GM19372 (cell line): ENCODE data around the gene DTNA.

Source experiments
- ATAC-seq: cut with Tn5 transposase; IDR thresholded peaks from one replicate; pipeline ENCODE4 v1.9.1; 2021; ENCODE audit warnings: mild to moderate bottlenecking, low read depth, moderate library complexity; ENCODE audit not compliant: unreplicated experiment

DTNA gene

GRCh38 chr18:34764451-34764850 is 54.4 kb downstream of the DTNA start:
- no peak for ATAC-seq

- no peak for ATAC-seq
Observed at GRCh38 chr18:34767601-34768027, 57.5 kb downstream of the DTNA start.

- ATAC-seq: no peak
Observed at GRCh38 chr18:34771958-34772357, 61.9 kb downstream of the DTNA start.

DNA sequence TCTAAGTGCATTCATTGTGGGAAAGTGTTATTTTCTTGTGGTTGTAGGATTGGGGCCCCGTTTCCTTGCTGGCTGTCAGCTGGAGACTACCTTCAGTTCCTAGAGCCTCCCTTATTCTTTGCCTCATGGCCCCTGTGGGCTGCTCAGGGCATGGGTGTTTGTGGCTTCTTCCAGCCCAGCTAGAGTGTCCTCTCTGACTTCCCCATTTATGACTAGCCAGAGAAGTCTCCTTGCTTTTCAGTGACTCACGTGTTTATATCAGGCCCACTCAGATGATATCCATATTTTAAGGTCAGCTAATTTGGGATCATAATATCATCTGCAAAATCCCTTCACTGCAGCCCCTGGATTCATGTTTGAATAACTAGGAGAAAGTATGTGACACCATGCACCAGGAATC is 62.8 kb downstream of the DTNA start:
- no peak for ATAC-seq

DNA sequence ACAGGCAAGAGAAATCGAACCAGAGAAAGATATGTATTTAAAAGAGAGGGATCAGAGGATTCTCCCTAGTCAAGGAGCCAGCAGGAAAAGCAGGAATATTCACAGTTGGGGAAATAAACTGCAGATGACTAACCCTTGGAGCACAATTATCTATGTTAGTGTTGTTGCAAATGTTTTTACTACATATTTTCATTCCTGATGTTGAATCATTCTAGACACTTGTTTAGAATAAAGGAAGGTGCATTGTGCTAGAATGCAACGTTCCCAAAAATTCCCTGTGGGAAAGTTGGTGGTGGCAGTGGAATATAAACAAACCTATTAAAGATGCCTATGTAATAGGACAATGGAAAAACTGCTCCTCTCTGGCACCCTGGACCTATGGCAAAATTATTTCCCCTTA is 63.3 kb downstream of the DTNA start:
- no peak for ATAC-seq

DNA sequence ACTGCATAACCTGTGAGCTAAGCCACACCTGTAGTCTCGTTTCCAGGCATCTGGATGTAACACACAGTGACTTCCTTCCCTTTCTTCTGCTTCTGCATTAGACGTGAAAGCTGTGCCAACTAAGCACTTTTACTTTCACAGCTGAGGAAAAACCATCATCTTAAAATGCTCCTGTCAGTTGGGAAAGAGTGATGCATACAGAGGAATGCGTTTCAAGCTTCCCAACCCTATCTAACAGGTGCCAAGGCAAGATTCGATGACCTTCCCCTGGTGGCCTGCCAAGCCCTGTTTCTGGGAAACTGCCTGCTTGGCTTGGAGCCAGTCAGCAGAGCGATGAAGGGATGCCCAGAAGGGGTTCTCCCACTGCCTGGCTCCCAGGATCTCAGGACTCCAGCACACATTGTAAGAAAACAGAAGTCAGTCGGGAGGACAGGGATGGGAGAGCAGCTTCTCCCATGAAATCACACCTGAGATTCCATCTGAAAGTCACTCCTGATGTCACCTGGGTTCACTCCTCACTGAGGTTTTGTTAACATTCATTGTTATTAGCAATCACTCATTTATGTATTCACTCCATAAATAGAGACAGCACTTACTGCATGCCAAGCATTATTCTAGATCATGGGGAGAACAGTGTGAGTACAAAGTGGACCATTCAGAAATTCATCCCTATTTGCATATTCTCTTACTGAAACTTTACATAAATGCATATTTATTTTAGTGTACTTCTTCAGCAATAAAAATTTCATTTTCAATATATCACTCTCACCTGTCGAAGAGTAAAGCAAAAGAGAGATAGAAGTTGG is 64.1 kb downstream of the DTNA start:
- no peak for ATAC-seq

DNA sequence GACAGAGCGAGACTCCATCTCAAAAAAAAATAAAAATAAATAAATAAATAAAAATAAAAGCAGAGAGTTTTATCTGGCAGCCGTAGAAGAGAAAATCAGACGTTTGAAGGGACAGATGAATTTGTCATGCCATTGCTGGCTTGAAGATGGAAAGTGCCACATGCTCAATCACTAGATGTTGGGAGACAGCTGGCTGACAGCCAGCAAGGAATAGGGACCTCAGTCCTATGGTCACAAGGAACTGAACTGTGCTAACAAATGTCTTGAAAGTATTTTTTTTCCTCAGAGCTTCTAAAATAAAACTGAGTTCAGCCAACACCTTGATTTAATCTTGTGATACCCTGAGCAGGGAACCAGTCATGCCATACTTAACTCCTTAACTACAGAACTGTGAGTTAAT is 65.4 kb downstream of the DTNA start:
- no peak for ATAC-seq

GRCh38 chr18:34779112-34779511 is 69.0 kb downstream of the DTNA start:
- no peak for ATAC-seq

DNA sequence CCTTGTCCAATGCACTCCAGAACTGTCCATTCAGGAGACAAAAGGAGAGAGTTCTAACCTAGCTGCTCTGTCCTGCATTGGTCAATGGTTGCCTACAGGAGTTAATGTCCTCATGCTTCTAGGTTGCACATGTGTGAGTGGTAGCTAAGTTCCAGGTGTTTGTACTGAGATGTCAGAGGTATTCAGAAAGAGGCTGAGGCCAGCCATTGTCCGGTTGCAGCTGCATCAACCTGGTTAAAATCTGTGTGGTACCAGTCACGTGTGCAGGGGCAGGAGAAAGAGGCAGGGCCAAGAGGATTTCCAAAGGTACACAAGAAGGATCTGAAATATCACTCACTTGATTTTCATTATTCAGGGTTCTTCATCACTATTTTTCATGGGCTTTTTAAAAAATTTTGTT is 70.8 kb downstream of the DTNA start:
- no peak for ATAC-seq

DNA sequence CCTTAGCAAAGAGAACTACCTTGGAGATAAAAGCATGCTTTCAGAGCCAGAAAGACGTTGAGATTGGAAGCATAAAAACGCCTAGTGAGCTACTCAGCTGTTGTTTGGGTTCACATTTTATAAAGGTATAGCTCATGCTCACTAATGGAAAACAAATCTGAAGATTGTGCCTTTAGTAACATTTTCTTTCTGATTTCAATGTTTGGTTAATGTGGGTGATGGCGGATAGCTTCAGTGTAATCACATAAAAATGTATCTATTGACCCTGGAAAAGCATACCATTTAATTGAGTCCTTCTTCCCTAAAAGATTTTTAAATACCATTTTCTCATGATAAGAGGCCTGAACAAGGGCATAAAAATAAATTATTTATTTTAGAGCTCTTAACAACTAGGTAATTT is 73.4 kb downstream of the DTNA start:
- ATAC-seq: no peak

GRCh38 chr18:34786162-34786741 is 76.2 kb downstream of the DTNA start:
- no peak for ATAC-seq

- peak; percentile 74 for ATAC-seq
Observed at GRCh38 chr18:34787931-34788532, 77.9 kb downstream of the DTNA start.

GRCh38 chr18:34789768-34790344 is 79.8 kb downstream of the DTNA start:
- ATAC-seq: no peak

GRCh38 chr18:34794348-34794747 is 84.2 kb downstream of the DTNA start:
- no peak for ATAC-seq

- ATAC-seq: no peak
Observed at GRCh38 chr18:34795070-34795732, 85.1 kb downstream of the DTNA start.

DNA sequence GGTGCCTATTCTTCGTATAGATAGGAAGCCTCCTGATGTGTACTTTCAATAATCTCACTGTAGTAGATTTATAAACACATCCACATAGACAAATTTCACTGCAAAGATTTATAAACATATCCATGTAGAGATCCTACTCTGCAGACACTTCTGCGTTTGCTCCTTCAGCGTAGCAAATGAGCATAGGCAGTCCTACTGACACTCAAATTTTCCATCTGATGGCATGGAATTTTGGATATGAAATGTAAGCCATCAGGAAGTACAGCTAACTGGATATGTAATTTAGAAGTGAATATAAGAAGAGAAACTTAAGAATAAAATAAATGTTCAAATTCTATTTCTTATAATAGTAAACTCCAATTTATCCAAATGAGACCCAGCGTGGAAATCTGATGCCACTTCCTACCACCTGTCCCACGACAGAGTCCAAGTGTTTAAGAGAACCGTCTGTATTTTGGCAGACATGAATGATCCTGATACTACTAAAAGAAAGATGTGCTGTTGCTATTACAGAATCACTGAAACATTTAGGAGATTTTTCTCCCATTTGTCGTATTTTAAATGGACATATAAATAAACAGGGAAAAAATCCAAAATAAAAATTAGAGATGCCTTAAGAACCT is 86.0 kb downstream of the DTNA start:
- no peak for ATAC-seq

DNA sequence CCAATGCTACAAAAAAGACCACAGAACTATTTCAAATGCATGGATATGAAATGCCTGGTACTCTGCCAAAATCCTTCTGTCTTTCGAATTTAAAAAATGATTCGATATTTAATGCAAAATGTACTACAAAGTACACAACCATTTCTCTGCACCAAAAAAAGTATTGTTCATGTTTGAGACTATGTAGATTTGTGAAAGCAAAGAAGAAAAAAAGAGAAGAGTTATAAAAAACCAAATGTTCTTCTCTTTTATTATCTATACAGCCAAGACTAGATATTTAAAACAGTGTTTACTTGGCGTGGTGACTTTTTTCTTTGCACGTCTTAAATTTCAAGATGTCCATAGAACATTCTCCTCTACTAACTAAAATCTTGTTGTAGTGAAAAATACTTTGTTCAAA is 89.2 kb downstream of the DTNA start:
- no peak for ATAC-seq

DNA sequence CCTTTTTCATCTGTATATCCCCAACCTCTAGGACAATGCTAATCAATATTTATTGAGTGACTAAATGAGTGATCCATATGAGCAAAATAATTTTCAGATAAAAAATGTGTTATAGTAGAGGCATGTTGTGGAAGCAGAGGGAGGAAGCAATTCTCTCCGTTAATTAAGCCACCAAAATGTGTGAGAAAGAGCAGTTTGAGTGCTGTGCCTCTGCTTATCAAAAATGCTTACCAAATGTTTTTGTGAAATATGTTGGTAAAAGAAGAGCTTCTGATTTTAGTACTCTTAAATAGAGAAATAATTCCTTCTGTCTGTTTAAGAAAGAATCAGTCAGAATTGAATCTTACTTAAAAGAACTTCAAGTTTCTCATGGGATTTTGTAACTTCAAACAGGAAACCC is 90.3 kb downstream of the DTNA start:
- no peak for ATAC-seq

GRCh38 chr18:34801774-34802173 is 91.7 kb downstream of the DTNA start:
- ATAC-seq: no peak

DNA sequence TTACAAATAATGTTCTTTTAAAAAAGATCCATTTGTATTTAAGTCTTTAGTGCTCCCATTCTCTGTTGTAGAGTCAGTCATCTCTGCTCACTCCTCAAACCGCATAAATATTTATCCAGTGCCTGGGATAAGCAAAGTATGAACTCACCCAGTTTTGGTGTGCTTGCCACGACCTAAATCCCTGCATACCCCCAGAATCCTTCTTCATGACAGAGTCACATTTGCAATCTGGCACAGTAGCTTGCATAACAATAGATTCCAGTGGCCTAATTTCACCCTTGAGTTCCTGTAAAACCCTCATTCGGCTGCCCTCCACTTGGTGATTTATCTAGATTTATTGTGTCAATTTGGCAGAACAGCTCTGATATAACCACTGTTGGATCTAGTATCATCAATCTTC is 92.9 kb downstream of the DTNA start:
- no peak for ATAC-seq
